GM18520 (cell line): ENCODE results near the gene LPCAT3.

Source experiments
- ATAC-seq: cut with Tn5 transposase; IDR thresholded peaks from one replicate; pipeline ENCODE4 v1.9.1; 2021; ENCODE audit not compliant: unreplicated experiment

The LPCAT3 gene

GRCh38 chr12:6965026-6965661 lies 53.1 kb downstream of the LPCAT3 start:
- ATAC-seq, result no peak

- ATAC-seq, result no peak
Measured at GRCh38 chr12:6964605-6965025, 53.7 kb downstream of the LPCAT3 start.

GRCh38 chr12:6963791-6964413 lies 54.4 kb downstream of the LPCAT3 start:
- ATAC-seq, result no peak

- no peak for ATAC-seq
Measured at GRCh38 chr12:6963016-6963731, 55.1 kb downstream of the LPCAT3 start.

DNA sequence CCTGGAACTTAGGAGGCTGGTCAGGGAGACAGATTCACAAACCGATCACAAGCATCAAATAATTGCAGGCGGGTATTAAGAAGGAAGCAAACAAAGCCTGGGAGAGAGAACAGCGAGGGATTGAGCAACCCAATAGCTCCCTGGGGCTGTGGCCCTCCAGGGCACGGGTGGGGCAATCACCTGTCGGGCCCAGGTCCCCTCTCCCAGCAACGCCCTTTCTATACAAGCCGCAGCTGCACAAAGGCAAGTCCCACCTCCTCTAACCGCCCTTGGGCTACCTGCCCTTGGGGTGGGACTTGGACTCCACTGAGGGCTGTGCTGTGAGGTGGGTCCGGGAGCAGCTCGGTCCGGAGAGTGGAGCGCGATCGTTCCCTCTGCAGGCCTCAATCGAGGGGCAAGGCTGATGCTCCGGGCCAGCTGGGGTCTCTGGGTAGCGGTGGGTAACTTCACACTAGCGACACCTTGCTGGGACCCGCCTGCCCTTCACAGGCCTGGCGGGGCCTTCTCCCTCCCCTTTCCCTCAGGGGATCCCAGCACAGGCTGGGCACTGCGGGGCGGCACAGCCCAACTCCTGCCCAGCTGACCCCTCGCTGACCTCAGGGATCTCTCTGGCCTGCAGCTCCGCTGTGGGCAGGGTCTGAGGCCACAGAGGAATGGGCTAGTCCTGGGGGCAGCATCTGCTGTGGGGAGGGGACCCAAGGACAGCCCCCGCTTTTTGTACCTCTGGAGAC lies 55.8 kb downstream of the LPCAT3 start:
- ATAC-seq, result no peak

DNA sequence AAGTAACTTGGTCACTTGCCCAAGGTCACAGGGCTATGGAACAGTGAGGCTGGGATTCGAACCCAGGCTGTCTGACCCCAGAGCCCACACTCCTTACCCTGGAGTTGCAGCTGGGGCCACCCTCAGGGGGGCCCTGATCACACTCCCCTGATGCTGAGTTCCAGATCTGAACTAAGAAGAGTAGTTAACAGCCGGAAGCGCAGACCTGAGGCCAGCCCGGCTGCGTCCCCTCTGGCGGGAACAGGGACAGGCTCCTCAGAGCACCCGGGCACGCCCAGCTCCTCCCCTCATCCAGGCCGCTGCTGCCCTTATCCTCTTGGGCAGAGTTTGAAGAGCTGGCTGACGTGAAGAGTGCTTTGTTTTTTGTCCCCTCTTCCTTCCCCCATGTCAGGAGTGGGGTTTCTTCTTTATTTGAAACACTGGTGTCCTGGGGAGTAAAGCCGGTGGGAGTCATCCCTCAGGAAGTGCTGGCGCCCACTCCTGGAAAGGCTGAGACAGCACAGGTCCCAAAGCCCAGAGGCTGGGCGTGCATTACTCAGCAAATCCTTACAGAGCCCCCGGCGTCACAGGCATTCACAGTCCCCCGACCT lies 56.5 kb downstream of the LPCAT3 start:
- peak; percentile 9 for ATAC-seq

- peak; percentile 17 for ATAC-seq
Measured at GRCh38 chr12:6961278-6961694, 57.0 kb downstream of the LPCAT3 start.

- ATAC-seq, result peak; percentile 26
Measured at GRCh38 chr12:6960593-6961277, 57.5 kb downstream of the LPCAT3 start.

GRCh38 chr12:6959805-6960592 lies 58.3 kb downstream of the LPCAT3 start:
- ATAC-seq, result no peak

DNA sequence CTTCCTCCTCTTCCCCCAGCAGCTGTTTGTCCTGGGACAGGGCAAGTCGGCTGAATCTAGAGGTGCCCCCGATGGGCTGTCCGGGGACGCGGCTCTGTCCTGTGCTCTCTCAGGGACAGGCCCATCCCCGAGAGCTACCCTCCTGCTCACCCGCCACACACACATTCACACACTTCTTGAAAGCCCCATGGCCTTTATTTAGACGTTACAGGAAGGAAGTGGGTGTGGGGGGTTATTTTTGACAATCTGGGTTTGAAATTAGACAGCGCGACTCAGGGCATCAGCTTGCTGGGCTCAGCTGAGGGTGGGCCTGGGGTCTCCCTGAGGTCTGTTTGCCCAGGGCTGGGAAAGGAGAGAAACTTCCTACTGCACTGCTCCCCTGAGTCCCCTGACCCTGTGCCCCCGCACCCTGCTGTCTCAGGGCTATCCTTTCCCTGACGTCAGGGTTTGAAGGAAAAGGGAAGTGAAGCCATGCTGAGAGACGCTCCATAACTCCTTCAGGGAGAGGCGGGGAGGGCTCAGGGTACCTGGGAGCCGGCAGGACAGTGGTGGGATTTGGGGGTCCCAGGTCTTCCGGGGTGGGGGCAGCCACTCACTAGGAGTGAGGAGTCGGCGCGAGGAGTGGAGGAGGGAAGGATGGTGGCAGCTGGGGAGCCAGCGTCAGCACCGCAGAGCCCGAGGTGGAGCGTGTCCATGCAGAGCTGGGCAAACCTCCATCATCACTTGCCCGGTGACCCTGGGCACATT lies 59.0 kb downstream of the LPCAT3 start:
- peak; percentile 33 for ATAC-seq

DNA sequence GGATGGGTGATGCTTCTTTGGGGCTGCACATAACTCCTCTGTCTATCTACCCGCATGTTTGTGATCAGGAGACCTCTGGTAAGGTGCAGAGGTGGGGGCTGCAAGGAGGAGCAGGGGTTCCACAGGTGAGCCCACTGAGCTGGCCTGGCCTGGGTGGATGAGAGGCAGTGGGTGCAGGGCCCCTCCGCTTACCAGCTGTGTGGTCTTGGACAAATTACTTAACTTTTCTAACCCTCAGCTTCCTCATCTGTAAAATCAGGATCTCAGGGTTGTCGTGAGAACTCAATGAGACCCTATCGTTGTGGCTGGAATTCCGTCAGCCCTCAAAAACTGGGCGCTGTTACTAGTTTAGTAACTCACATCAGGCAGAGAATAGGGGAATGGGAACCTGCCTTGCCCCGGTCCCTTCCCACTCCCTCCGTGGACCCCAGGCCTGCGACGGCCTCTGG lies 59.6 kb downstream of the LPCAT3 start:
- no peak for ATAC-seq

GRCh38 chr12:6957741-6958608 lies 60.3 kb downstream of the LPCAT3 start:
- no peak for ATAC-seq

GRCh38 chr12:6957151-6957701 lies 61.0 kb downstream of the LPCAT3 start:
- no peak for ATAC-seq

DNA sequence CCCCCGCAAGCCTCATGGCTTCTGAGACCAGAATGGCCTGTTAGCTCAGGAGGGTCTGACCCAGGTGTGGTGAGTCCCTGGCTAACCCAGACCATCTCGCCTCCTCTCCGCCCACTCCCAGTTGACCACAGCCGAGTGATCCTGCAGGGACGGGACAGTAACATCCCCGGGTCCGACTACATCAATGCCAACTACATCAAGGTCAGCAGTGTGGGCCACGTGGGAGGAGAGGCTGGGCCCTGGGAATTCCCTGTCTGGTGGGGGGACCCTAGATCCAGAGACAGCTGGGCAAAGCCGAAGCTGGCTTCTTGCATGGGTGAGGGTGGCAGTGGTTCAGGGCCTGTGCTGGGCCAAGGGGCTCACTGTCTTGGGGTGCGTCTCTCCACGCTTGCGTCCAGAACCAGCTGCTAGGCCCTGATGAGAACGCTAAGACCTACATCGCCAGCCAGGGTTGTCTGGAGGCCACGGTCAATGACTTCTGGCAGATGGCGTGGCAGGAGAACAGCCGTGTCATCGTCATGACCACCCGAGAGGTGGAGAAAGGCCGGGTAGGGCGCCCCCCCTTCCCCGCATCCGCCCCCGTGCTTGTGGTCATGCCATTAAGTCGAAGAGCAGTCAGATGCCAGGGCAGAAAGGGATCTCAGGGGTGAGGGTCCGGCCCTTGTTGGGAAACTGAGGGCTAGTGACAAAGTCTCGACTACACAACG lies 62.1 kb downstream of the LPCAT3 start:
- no peak for ATAC-seq

GRCh38 chr12:6955108-6956020 lies 62.9 kb downstream of the LPCAT3 start:
- no peak for ATAC-seq
